Panc1 (cell line): Measurements from ENCODE around the gene SLC66A1. TPM values are rescaled to one million over a fixed set of nuclear protein-coding genes. Genes with fewer than 3 reads are reported as not detected.
"Not testable (repeated sequence)": the region's sequence is repeated elsewhere in the genome, so short reads cannot be mapped to it uniquely, and the experiment has no call there.

Experiments
- ATAC-seq: fragments of 200-7000 bp; cut with Tn5 transposase; 2 replicates; pipeline ENCODE4 v1.9.1; 2020; ENCODE audit warnings: mild to moderate bottlenecking, moderate library complexity
- BruUV-seq: library from RNA; stranded (reverse); fragments of 400-500 nt; replicated peaks from 2 replicates; lab custom pipeline; 2021; lab: Mats Ljungman, UMichigan
- CTCF ChIA-PET: fragments of 300-600 bp; sonication (Branson Sonifier 250); formaldehyde crosslinking; loops from one replicate; lab custom pipeline; 2022; ENCODE audit warnings: antibody characterized with exemption; lab: Charles Lee
- POLR2A ChIA-PET: fragments of 300-600 bp; sonication (Branson Sonifier 250); formaldehyde crosslinking; loops from one replicate; lab custom pipeline; 2022; ENCODE audit warnings: antibody characterized with exemption; lab: Charles Lee
- DNase-seq: peaks from one replicate; pipeline ENCODE4 v3.0.0-alpha.2; 2010; ENCODE audit warnings: low read depth, low spot score
- H3K27ac ChIP-seq: 2 replicates; pipeline ENCODE4 v1.5.1; 2011; ENCODE audit warnings: mild to moderate bottlenecking, low read length, inconsistent platforms
- H3K27me3 ChIP-seq: fragments of 200-500 bp; sonication (Bioruptor generic); 2 replicates; pipeline ENCODE4 v1.6.0; 2014; ENCODE audit warnings: low read length, inconsistent platforms; ENCODE audit not compliant: control insufficient read depth, insufficient read depth
- H3K36me3 ChIP-seq: fragments of 200-500 bp; sonication (Bioruptor generic); 2 replicates; pipeline ENCODE4 v1.5.1; 2014; ENCODE audit warnings: inconsistent platforms, mild to moderate bottlenecking, low read length, moderate library complexity; ENCODE audit not compliant: control insufficient read depth, insufficient read depth
- H3K4me1 ChIP-seq: 2 replicates; pipeline ENCODE4 v1.5.1; 2011; ENCODE audit warnings: inconsistent platforms, mild to moderate bottlenecking, low read length, moderate library complexity; ENCODE audit not compliant: control insufficient read depth, insufficient read depth
- H3K4me3 ChIP-seq, 2 experiments: 2 replicates each; pipeline ENCODE4 v1.5.1; 2011 to 2012; ENCODE audit warnings: low read depth in 2 of 2, low read length in 2 of 2, mild to moderate bottlenecking in 2 of 2, inconsistent platforms in 1 of 2, moderate library complexity in 1 of 2
- H3K9me3 ChIP-seq: fragments of 200-500 bp; sonication (Bioruptor generic); 2 replicates; pipeline ENCODE4 v1.5.1; 2014; ENCODE audit warnings: low read depth, mild to moderate bottlenecking, inconsistent platforms, low read length, moderate library complexity; ENCODE audit not compliant: control insufficient read depth, insufficient read depth
- POLR2AphosphoS5 ChIP-seq: IDR thresholded peaks from 2 replicates; pipeline ENCODE4 v1.6.1; 2012; ENCODE audit warnings: mild to moderate bottlenecking, low read depth, low read length, moderate library complexity
- SIN3A ChIP-seq: IDR thresholded peaks from 2 replicates; pipeline ENCODE4 v1.6.1; 2012; ENCODE audit warnings: low read depth, mild to moderate bottlenecking, low read length, moderate library complexity, borderline replicate concordance; ENCODE audit not compliant: insufficient read depth
- TCF7L2 ChIP-seq: IDR thresholded peaks from 2 replicates; pipeline ENCODE4 v1.6.1; 2011; ENCODE audit warnings: mild to moderate bottlenecking, low read depth, low read length, inconsistent platforms
- in situ Hi-C: cut with HindIII; loops from 2 replicates; pipeline ENCODE4 v1.10.0; 2016; ENCODE audit warnings: low sequenced_read_pairs, low pct_unique_long_range_greater_than_20kb
- intact Hi-C: fragments of 100-400 bp; cut with micrococcal nuclease; formaldehyde crosslinking; loops from one replicate; pipeline ENCODE4 v1.10.0; 2022; ENCODE audit not compliant: unreplicated experiment
- total RNA-seq: library from RNA; stranded (reverse); gene quantifications from one replicate; pipeline ENCODE4 v1.2.1, GENCODE V29; 2021; ENCODE audit not compliant: unreplicated experiment
- TF ChIP-seq, protein P1 (sequence below): fragments of 450-650 bp; IDR thresholded peaks from 2 replicates; pipeline ENCODE4 v1.5.1; 2017; ENCODE audit warnings: mild to moderate bottlenecking
- TF ChIP-seq, protein P2 (sequence below), 2 experiments: IDR thresholded peaks; 2 replicates each; pipeline ENCODE4 v1.6.1; 2011 to 2012; ENCODE audit warnings: low read depth in 2 of 2, control low read depth in 1 of 2, low read length in 1 of 2, mild to moderate bottlenecking in 1 of 2, moderate library complexity in 1 of 2; ENCODE audit not compliant: insufficient read depth in 1 of 2

SLC66A1 gene
- total RNA-seq, 1 experiment from 2014 or later, result 42.0 TPM

DNA sequence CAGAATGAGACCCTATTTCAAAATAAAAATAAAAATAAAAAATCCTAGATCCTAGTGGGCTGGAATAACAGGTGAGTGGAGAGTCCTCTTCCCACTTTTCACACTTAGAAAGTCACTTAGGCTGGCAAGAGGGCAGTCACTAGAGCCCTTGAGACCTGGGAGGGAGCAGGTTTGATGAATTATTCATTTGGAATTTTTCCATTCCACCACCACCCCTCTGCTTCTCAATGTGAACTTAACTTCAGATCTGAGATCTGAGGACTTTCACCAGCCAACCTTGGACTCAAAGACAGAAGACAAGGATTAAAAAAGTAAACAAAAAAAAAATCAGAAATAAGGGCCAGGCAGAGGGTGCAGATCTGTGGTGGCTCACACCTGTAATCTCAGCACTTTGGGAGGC lies 40.1 kb upstream of the SLC66A1 start:
- intact Hi-C loops, result no loop called here
- POLR2A ChIA-PET, result no interaction called here

DNA sequence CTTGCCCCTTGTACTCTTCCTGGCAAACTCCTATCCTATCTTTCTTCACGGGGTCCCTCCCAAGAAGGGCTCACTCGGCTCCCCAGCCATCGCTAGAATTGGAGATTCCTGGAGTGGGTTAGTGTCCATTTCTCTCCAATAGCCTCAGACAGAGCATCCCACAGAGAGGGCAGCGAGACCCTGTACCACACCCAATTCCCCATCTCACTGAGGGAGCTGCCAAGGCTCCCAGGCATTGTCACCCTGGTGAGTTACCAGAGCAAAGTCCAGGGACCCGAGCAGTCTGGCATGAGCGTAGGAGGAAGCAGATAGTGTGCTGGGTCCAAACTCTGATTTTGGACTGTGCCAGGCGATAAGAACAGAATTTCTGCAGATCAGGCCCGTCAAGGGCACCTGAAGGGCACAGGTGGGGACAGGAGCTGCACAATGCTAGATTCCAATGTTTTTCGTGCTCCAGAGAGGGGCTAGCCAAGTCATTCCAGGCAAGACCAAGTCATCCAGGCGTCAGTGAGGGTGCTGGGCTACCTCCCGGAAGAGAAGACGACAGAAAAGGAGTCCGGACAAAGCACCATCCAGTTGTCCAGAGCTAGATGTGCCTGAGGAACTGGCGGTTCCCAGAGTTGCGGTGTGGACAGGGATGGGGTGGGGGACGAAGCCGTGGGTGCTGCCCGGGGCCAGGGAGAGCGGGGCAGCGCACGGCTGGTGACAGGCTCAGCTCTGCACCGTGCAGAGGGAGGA lies 38.9 kb upstream of the SLC66A1 start:
- no TSS peak for BruUV-seq
- Histone ChIP-seq H3K9me3 (no peaks in the 10 kb centered on the region), H3K4me1 (no peaks in the 10 kb centered on the region), H3K4me3 (no peak overlapping the region), H3K36me3 (no peaks in the 10 kb centered on the region), H3K27ac (no peak overlapping the region), H3K27me3 (no peaks in the 10 kb centered on the region)
- CTCF ChIA-PET, result interaction anchor here (0.6 kb wide), 1 partner anchor 387 kb away, joined by 3 read pairs; no protein-coding TSS in a partner anchor
- POLR2A ChIA-PET, result no interaction called here
- in situ Hi-C loops (no loop called here), intact Hi-C loops (no loop called here)
- ATAC-seq (no peak), DNase-seq (no peak)
- TF ChIP-seq POLR2AphosphoS5 (no peak), TCF7L2 (no peak), SIN3A (no peak)
- TF ChIP-seq, protein P1, sequence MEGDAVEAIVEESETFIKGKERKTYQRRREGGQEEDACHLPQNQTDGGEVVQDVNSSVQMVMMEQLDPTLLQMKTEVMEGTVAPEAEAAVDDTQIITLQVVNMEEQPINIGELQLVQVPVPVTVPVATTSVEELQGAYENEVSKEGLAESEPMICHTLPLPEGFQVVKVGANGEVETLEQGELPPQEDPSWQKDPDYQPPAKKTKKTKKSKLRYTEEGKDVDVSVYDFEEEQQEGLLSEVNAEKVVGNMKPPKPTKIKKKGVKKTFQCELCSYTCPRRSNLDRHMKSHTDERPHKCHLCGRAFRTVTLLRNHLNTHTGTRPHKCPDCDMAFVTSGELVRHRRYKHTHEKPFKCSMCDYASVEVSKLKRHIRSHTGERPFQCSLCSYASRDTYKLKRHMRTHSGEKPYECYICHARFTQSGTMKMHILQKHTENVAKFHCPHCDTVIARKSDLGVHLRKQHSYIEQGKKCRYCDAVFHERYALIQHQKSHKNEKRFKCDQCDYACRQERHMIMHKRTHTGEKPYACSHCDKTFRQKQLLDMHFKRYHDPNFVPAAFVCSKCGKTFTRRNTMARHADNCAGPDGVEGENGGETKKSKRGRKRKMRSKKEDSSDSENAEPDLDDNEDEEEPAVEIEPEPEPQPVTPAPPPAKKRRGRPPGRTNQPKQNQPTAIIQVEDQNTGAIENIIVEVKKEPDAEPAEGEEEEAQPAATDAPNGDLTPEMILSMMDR, result no peak
- TF ChIP-seq, protein P2, sequence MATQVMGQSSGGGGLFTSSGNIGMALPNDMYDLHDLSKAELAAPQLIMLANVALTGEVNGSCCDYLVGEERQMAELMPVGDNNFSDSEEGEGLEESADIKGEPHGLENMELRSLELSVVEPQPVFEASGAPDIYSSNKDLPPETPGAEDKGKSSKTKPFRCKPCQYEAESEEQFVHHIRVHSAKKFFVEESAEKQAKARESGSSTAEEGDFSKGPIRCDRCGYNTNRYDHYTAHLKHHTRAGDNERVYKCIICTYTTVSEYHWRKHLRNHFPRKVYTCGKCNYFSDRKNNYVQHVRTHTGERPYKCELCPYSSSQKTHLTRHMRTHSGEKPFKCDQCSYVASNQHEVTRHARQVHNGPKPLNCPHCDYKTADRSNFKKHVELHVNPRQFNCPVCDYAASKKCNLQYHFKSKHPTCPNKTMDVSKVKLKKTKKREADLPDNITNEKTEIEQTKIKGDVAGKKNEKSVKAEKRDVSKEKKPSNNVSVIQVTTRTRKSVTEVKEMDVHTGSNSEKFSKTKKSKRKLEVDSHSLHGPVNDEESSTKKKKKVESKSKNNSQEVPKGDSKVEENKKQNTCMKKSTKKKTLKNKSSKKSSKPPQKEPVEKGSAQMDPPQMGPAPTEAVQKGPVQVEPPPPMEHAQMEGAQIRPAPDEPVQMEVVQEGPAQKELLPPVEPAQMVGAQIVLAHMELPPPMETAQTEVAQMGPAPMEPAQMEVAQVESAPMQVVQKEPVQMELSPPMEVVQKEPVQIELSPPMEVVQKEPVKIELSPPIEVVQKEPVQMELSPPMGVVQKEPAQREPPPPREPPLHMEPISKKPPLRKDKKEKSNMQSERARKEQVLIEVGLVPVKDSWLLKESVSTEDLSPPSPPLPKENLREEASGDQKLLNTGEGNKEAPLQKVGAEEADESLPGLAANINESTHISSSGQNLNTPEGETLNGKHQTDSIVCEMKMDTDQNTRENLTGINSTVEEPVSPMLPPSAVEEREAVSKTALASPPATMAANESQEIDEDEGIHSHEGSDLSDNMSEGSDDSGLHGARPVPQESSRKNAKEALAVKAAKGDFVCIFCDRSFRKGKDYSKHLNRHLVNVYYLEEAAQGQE (IDR thresholded peaks at IDR 0.05; ENCODE audit: insufficient read depth in 1 of 2, low read depth in 2 of 2, low read length in 1 of 2), result no peak

More for the DNA sequence above, 40.1 kb upstream of the SLC66A1 start:
- Histone ChIP-seq H3K27me3 (no peaks in the 10 kb centered on the region), H3K9me3 (no peaks in the 10 kb centered on the region), H3K36me3 (no peaks in the 10 kb centered on the region), H3K4me3 (no peak overlapping the region), H3K27ac (no peak overlapping the region), H3K4me1 (no peaks in the 10 kb centered on the region)
- no peak for ATAC-seq
- BruUV-seq, result no TSS peak
- CTCF ChIA-PET, result no interaction called here
- TF ChIP-seq, protein P2 (IDR thresholded peaks at IDR 0.05; ENCODE audit: insufficient read depth in 1 of 2, low read depth in 2 of 2, low read length in 1 of 2), result no peak
- no peak for TF ChIP-seq POLR2AphosphoS5
- in situ Hi-C loops, result no loop called here
- no peak for DNase-seq

DNA sequence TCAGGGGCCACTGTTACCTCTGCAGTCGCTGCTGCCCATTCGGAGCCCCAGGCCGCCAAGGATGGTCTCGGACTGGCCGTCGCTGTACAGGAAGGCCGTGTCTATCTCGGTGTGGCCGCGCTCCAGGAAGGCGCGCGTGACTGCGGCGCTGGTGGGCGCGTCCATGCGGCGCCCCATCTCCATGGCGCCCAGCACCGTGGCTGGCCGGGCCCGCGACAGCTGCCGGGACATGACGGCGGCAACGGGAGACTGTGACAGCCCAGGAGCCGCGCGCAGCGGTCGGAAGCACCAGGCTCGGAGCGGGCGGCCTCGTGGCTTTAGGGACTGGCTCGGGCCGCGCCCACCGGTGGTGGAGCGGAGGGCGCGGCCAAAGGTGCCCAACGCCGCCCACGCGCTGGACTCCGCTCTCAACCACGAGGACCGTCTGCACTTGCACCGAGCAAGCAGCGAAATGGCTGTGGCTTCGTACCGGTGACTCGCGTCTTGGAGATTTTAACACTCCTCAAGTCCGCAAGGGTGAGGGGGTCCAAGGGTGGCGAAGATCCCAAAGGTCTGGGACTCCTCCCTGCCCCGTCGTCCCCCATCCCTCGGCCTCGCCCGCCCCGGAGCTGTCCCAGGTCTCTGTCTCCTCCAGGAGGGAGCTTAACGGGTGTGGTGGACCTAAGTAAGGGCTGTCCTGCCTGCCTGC lies 38.1 kb upstream of the SLC66A1 start:
- H3K4me3 ChIP-seq, H3K27me3 ChIP-seq, intact Hi-C loops, ATAC-seq, H3K9me3 ChIP-seq, CTCF ChIA-PET, DNase-seq, BruUV-seq, H3K27ac ChIP-seq, POLR2A ChIA-PET, in situ Hi-C loops, H3K36me3 ChIP-seq, H3K4me1 ChIP-seq: not testable (repeated sequence)
